Parathyroid adenoma (tissue), 2 donors: Measurements from ENCODE around the gene IFNLR1.
A peak's percentile ranks its signal among the peaks of the same experiment; 100 is the strongest.

Experiments
- H2AFZ ChIP-seq: fragments of 300-600 bp; sonication (generic); one replicate; pipeline ENCODE4 v1.7.0; 2017; ENCODE audit warnings: antibody characterized with exemption, mild to moderate bottlenecking
- H3K27ac ChIP-seq: fragments of 300-600 bp; sonication (generic); one replicate; pipeline ENCODE4 v1.7.0; 2017
- H3K27me3 ChIP-seq: fragments of 300-600 bp; sonication (generic); one replicate; pipeline ENCODE4 v1.7.0; 2017; ENCODE audit warnings: low read length; ENCODE audit not compliant: control insufficient read depth, insufficient read depth
- H3K36me3 ChIP-seq: fragments of 300-600 bp; sonication (generic); one replicate; pipeline ENCODE4 v1.7.0; 2017; ENCODE audit warnings: low read length; ENCODE audit not compliant: control insufficient read depth, insufficient read depth
- H3K4me1 ChIP-seq: fragments of 300-600 bp; sonication (generic); one replicate; pipeline ENCODE4 v1.7.0; 2017; ENCODE audit warnings: control low read depth
- H3K4me2 ChIP-seq: fragments of 300-600 bp; sonication (generic); one replicate; pipeline ENCODE4 v1.7.0; 2017; ENCODE audit warnings: low read length
- H3K4me3 ChIP-seq: fragments of 300-600 bp; sonication (generic); one replicate; pipeline ENCODE4 v1.7.0; 2017; ENCODE audit warnings: low read depth, low read length
- H3K79me2 ChIP-seq: fragments of 300-600 bp; sonication (generic); one replicate; pipeline ENCODE4 v1.7.0; 2017; ENCODE audit warnings: control low read depth
- H3K9ac ChIP-seq: fragments of 300-600 bp; sonication (generic); one replicate; pipeline ENCODE4 v1.7.0; 2017; ENCODE audit warnings: mild to moderate bottlenecking
- H3K9me3 ChIP-seq: fragments of 300-600 bp; sonication (generic); one replicate; pipeline ENCODE4 v1.7.0; 2017; ENCODE audit warnings: low read length; ENCODE audit not compliant: control insufficient read depth
- TF ChIP-seq, protein P1 (sequence below): fragments of 300-600 bp; sonication (generic); IDR thresholded peaks from one replicate; pipeline ENCODE4 v1.7.0; 2017; ENCODE audit warnings: antibody characterized with exemption, mild to moderate bottlenecking
- donor health status: primary hyperparathyroidism.

IFNLR1 gene

DNA sequence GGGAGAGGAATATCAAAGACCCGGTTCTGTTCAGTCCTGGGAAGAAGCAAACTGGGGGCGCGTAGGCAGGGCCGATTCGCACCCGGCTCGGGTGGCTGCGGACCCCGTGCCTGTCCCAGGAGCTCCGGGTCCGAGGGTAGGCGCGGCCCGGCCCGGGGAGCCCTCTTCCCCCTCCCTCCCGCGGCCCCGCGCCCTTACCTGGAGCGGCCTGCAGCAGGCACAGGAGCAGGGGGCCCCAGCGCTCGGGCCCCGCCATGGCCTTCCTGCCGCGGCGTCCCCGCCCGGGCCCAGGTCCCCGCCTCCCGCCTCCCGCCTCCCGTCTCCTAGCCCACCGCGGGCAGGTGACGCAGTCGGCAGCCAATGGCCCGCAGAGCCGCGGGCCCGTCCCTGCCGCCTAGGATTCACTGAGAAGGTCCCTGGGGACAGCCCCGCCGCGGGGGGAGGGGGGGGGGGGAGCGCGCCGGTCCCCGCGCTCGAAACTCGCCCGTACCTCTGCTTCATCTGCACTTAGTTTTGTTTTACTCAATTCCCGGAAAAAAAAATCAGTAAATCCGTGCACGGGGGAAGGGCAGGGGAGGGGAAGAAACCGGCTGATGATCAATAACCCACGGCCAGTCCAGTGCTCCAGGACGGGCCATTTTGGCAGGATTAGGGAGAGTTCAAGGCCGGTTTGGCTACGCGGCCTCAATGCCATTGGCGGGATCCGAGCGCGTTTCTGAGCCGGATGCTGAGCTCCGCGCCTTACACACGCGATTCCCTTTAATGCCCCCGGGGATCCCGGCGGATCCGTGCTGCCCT, at the start of gene IFNLR1:
TSS of gene IFNLR1 (minus strand) at position 297 of the 798 bp plus-strand sequence. CDS start at position 256, 41 bp downstream.
- Histone ChIP-seq H3K4me1 (no peaks in the 10 kb centered on the region), H3K4me2 (peak within 1 kb of the TSS; percentile 60), H3K9me3 (no peaks in the 10 kb centered on the region), H3K79me2 (no peaks in the 10 kb centered on the region), H3K27ac (peak within 1 kb of the TSS; percentile 79), H3K9ac (peak within 1 kb of the TSS; percentile 53), H3K27me3 (no peaks in the 10 kb centered on the region), H2AFZ (peak within 1 kb of the TSS; percentile 85), H3K4me3 (peak within 1 kb of the TSS; percentile 53), H3K36me3 (no peaks in the 10 kb centered on the region)
- TF ChIP-seq, protein P1, sequence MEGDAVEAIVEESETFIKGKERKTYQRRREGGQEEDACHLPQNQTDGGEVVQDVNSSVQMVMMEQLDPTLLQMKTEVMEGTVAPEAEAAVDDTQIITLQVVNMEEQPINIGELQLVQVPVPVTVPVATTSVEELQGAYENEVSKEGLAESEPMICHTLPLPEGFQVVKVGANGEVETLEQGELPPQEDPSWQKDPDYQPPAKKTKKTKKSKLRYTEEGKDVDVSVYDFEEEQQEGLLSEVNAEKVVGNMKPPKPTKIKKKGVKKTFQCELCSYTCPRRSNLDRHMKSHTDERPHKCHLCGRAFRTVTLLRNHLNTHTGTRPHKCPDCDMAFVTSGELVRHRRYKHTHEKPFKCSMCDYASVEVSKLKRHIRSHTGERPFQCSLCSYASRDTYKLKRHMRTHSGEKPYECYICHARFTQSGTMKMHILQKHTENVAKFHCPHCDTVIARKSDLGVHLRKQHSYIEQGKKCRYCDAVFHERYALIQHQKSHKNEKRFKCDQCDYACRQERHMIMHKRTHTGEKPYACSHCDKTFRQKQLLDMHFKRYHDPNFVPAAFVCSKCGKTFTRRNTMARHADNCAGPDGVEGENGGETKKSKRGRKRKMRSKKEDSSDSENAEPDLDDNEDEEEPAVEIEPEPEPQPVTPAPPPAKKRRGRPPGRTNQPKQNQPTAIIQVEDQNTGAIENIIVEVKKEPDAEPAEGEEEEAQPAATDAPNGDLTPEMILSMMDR = no peak

DNA sequence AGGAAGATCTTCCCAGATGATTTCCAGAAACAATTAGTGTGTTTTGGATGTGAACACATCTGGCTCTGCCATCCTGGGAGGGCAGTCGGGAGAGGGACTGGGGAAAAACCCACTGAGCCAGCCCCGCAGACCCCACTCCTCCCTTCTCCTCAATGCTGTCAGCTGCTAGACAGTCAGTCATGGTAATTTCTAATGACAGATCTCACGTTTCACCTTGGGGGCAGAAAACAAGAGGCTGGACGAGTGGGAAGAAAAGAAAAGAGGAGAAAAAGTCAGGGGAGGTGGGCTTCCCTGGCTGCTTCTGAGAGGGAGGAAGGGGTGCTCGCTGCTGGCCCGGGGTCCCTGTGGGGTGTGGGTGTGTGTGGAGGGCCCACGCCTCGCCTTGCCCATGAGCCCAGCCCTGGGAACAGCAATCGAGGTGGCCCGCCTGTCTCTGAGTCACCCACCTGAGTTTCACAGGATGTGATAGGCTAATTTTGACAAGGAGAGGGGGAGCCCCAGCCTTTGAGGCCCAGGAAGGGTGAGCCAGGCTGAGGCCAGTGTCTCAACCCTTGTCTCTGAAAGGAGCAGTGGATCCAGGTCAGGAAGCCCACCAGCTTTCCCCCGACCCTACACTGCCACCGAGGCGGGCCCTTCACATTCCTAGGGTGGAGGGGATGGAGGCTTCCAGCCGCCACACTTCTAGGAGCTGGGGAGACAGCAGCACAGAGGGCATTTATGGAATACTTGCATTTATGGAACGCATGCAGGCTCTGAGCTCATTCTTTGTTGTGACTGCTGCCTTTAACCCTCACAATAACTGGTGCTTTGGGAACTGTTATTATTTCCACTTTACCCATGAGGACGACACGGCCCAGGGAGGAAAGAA, 49.1 kb upstream of the IFNLR1 start:
- Histone ChIP-seq H3K9ac (no peak overlapping the region), H3K4me2 (no peak overlapping the region), H3K36me3 (no peaks in the 10 kb centered on the region), H3K79me2 (no peaks in the 10 kb centered on the region), H2AFZ (no peak overlapping the region), H3K27ac (no peak overlapping the region), H3K4me1 (no peaks in the 10 kb centered on the region), H3K4me3 (no peak overlapping the region), H3K27me3 (no peaks in the 10 kb centered on the region), H3K9me3 (no peaks in the 10 kb centered on the region)
- TF ChIP-seq, protein P1 = no peak

DNA sequence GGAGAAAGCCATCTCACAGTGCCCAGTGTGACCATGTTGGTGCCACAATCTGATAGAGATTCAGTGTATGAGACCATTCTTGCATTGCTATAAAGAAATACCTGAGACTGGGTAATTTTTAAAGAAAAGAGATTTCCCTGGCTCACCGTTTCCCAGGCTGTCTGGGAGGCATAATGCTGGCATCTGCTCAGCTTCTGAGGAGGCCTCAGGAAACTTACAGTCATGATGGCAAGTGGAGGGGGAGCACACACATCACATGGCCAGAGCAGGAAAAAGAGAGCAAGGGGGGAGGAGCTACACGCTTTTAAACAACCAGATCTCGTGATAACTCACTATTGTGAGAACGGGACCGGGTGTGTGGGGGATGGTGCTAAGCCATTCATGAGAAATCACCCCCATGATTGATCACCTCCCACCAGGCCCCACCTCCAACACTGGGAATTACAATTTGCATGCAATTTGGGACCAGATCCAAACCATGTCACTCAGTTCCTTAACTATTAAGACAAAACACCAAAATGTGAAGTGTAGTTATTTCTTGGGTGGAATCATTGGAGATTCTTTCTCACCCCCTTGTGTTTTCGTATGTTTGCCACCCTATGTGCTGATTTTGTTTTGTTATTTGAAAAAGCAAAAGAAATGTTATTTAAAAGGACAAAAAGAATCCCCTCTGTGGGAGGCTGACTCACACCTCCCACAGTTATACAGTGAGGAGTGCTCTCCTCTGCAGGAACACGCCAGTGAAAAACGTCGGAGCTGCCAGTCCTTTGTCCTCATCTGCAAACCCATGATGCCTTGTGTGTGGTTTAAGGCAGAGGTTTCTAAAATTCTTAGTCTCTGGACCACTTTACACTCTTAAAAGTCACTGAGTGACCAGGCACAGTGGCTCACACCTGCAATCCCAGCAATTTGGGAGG, 46.9 kb upstream of the IFNLR1 start:
- Histone ChIP-seq H3K9ac (no peak overlapping the region), H3K4me3 (no peak overlapping the region), H3K36me3 (no peaks in the 10 kb centered on the region), H2AFZ (no peak overlapping the region), H3K79me2 (no peaks in the 10 kb centered on the region), H3K9me3 (no peaks in the 10 kb centered on the region), H3K4me1 (no peaks in the 10 kb centered on the region), H3K4me2 (no peak overlapping the region), H3K27ac (no peak overlapping the region), H3K27me3 (no peaks in the 10 kb centered on the region)
- TF ChIP-seq, protein P1 = no peak

DNA sequence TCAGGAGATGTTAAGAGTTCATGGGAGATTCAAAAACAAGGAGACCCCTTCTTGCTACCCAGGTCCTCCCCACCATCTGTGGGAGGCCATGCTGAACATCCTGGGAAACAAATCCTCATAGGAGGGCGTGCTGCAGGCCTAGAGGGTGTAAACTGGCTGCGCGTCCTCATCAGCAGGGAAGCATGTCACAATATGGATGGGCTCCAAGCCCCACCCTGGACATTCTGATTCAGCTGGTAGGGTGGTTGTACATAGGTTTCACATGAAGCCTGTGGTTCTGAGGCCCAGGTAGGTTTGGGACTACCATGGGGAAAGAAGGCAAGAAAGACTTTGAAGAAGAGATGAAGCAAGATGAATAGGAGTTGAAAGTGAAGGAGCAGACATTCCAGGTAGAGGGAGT, 44.6 kb upstream of the IFNLR1 start:
- H3K4me3 ChIP-seq = no peak overlapping the region
- H2AFZ ChIP-seq = no peak overlapping the region
- H3K36me3 ChIP-seq = no peaks in the 10 kb centered on the region
- H3K4me1 ChIP-seq = no peaks in the 10 kb centered on the region
- no peak overlapping the region for H3K27ac ChIP-seq
- no peak overlapping the region for H3K4me2 ChIP-seq
- TF ChIP-seq, protein P1 = no peak
- H3K9ac ChIP-seq = no peak overlapping the region
- H3K9me3 ChIP-seq = no peaks in the 10 kb centered on the region
- no peaks in the 10 kb centered on the region for H3K27me3 ChIP-seq
- no peaks in the 10 kb centered on the region for H3K79me2 ChIP-seq
